OCI-LY1 (cell line): Measurements from ENCODE around the gene PHYHD1.

Experiments used
- H2AFZ ChIP-seq: fragments of 200-600 bp; sonication (generic), shearing (Covaris generic); 2 replicates; pipeline ENCODE4 v1.6.0; 2014; ENCODE audit warnings: antibody characterized with exemption, mild to moderate bottlenecking, low read length
- H3F3A ChIP-seq: fragments of 200-600 bp; sonication (generic), shearing (Covaris generic); 2 replicates; pipeline ENCODE4 v1.6.0; 2014; ENCODE audit warnings: mild to moderate bottlenecking, antibody characterized with exemption, low read length, moderate library complexity; ENCODE audit not compliant: insufficient read depth
- H3K27ac ChIP-seq: fragments of 200-600 bp; sonication (generic); 2 replicates; pipeline ENCODE4 v1.5.1; 2014; ENCODE audit warnings: low read length, mixed run types, mild to moderate bottlenecking, low read depth; ENCODE audit not compliant: poor library complexity, severe bottlenecking
- H3K27me3 ChIP-seq: fragments of 200-600 bp; sonication (generic); 2 replicates; pipeline ENCODE4 v1.6.0; 2014; ENCODE audit warnings: antibody characterized with exemption, mild to moderate bottlenecking, low read length, moderate library complexity; ENCODE audit not compliant: insufficient read depth
- H3K36me3 ChIP-seq: fragments of 200-600 bp; sonication (generic); 2 replicates; pipeline ENCODE4 v1.6.1; 2014; ENCODE audit warnings: mild to moderate bottlenecking, antibody characterized with exemption, low read length, moderate library complexity, mixed read lengths; ENCODE audit not compliant: insufficient read depth
- H3K4me1 ChIP-seq: fragments of 200-600 bp; sonication (generic); 2 replicates; pipeline ENCODE4 v1.5.1; 2014; ENCODE audit warnings: mild to moderate bottlenecking, low read length, moderate library complexity; ENCODE audit not compliant: insufficient read depth, severe bottlenecking
- H3K4me2 ChIP-seq: fragments of 200-600 bp; sonication (generic), shearing (Covaris generic); 2 replicates; pipeline ENCODE4 v1.6.1; 2014; ENCODE audit warnings: low read length
- H3K4me3 ChIP-seq: fragments of 200-600 bp; sonication (generic); 2 replicates; pipeline ENCODE4 v1.5.1; 2014; ENCODE audit warnings: low read length, low read depth, mild to moderate bottlenecking, mixed read lengths; ENCODE audit not compliant: poor library complexity, severe bottlenecking
- H3K79me2 ChIP-seq: fragments of 200-600 bp; shearing (Covaris generic); 2 replicates; pipeline ENCODE4 v1.6.1; 2016; ENCODE audit warnings: mixed run types, low read length, mixed read lengths; ENCODE audit not compliant: insufficient read depth
- H3K9ac ChIP-seq: fragments of 200-600 bp; sonication (generic), shearing (Covaris generic); 2 replicates; pipeline ENCODE4 v1.6.1; 2014; ENCODE audit warnings: mild to moderate bottlenecking, low read length, mixed read lengths
- H3K9me2 ChIP-seq: fragments of 200-600 bp; sonication (generic), shearing (Covaris generic); 2 replicates; pipeline ENCODE4 v1.6.1; 2014; ENCODE audit warnings: low read depth, mild to moderate bottlenecking, low read length, mixed read lengths
- H3K9me3 ChIP-seq: fragments of 200-600 bp; shearing (Covaris generic); 2 replicates; pipeline ENCODE4 v1.6.1; 2014; ENCODE audit warnings: low read length, mixed read lengths
- H4K20me1 ChIP-seq: fragments of 200-600 bp; sonication (generic), shearing (Covaris generic); 2 replicates; pipeline ENCODE4 v1.6.0; 2016; ENCODE audit warnings: mild to moderate bottlenecking, low read length; ENCODE audit not compliant: insufficient read depth
- EZH2 ChIP-seq: fragments of 200-600 bp; sonication (generic), shearing (Covaris generic); IDR thresholded peaks from 2 replicates; pipeline ENCODE4 v1.8.0; 2017; ENCODE audit warnings: borderline replicate concordance, mixed run types, mild to moderate bottlenecking, antibody characterized with exemption, low read length, moderate library complexity, mixed read lengths
- TF ChIP-seq, protein P1 (sequence below): fragments of 200-600 bp; sonication (generic), shearing (Covaris generic); IDR thresholded peaks from 2 replicates; pipeline ENCODE4 v1.5.1; 2017; ENCODE audit warnings: mild to moderate bottlenecking, antibody characterized with exemption, low read length, moderate library complexity, mixed read lengths

Gene PHYHD1

DNA sequence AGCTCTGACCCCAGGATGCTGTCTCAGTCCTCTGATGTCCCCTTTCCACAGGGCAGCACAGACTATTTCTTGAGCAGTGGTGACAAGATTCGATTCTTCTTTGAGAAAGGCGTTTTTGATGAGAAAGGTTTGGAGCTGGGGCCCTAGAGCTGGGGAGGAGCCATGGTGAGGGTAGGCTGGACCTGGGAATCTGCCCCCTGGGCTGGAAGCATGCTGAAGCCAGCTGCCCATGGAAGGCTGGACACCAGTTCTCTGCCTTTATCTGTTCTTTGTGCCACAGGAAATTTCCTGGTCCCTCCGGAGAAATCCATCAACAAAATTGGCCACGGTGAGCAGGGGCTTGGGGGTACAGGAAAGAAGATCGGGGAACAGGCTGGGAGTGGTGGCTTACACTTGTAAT is 12.9 kb downstream of the PHYHD1 start:
- no peak for TF ChIP-seq EZH2
- TF ChIP-seq, protein P1, sequence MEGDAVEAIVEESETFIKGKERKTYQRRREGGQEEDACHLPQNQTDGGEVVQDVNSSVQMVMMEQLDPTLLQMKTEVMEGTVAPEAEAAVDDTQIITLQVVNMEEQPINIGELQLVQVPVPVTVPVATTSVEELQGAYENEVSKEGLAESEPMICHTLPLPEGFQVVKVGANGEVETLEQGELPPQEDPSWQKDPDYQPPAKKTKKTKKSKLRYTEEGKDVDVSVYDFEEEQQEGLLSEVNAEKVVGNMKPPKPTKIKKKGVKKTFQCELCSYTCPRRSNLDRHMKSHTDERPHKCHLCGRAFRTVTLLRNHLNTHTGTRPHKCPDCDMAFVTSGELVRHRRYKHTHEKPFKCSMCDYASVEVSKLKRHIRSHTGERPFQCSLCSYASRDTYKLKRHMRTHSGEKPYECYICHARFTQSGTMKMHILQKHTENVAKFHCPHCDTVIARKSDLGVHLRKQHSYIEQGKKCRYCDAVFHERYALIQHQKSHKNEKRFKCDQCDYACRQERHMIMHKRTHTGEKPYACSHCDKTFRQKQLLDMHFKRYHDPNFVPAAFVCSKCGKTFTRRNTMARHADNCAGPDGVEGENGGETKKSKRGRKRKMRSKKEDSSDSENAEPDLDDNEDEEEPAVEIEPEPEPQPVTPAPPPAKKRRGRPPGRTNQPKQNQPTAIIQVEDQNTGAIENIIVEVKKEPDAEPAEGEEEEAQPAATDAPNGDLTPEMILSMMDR, result no peak
- no peaks in the 10 kb centered on the region for H3K4me1 ChIP-seq
- H3K36me3 ChIP-seq, result no peaks in the 10 kb centered on the region
- H2AFZ ChIP-seq, result no peak overlapping the region
- no peaks in the 10 kb centered on the region for H3K9me3 ChIP-seq
- H3K79me2 ChIP-seq, result no peaks in the 10 kb centered on the region
- no peak overlapping the region for H3K4me3 ChIP-seq
- no peak overlapping the region for H3K27ac ChIP-seq
- H3K27me3 ChIP-seq, result no peaks in the 10 kb centered on the region
- H3K9me2 ChIP-seq, result no peaks in the 10 kb centered on the region
- H4K20me1 ChIP-seq, result no peaks in the 10 kb centered on the region
- H3K4me2 ChIP-seq, result no peak overlapping the region
- no peaks in the 10 kb centered on the region for H3F3A ChIP-seq
- no peak overlapping the region for H3K9ac ChIP-seq

DNA sequence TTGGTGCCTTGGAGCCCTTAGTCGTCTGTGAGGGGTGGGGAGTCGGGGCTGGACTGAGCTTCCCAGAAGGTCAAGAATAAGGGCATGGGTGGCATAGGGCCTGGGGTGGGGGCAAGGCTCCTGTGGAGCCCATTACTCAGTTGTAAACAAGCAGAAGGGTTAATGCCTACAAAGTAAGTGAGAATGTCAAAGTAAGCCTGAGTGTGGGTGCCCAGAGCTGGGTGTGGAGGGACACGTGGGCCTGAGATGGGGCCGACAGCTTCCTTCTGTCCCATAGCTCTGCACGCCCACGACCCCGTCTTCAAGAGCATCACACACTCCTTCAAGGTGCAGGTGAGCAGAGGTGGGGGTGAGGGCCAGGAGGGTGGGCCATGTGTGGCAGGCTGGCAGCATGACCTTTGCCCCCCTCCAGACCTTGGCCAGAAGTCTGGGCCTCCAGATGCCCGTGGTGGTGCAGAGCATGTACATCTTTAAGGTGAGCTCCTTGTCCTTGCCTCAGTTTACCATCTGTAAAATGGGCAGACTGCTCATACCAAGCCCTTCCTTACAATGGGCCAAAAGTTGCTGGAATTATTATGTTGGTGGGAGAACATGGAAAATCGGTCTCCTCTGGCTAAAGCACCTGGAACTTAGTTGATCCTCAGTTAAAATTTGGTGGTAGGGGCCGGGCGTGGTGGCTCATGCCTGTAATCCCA is 15.5 kb downstream of the PHYHD1 start:
- Histone ChIP-seq H4K20me1 (no peaks in the 10 kb centered on the region), H3K9me2 (no peaks in the 10 kb centered on the region), H3K4me2 (no peak overlapping the region), H2AFZ (no peak overlapping the region), H3K4me3 (no peak overlapping the region), H3K9ac (no peak overlapping the region), H3K79me2 (no peaks in the 10 kb centered on the region), H3K4me1 (no peaks in the 10 kb centered on the region), H3K36me3 (no peaks in the 10 kb centered on the region), H3K27me3 (no peaks in the 10 kb centered on the region), H3K9me3 (no peaks in the 10 kb centered on the region), H3K27ac (no peak overlapping the region), H3F3A (no peaks in the 10 kb centered on the region)
- TF ChIP-seq EZH2, result no peak
- TF ChIP-seq, protein P1, result no peak

DNA sequence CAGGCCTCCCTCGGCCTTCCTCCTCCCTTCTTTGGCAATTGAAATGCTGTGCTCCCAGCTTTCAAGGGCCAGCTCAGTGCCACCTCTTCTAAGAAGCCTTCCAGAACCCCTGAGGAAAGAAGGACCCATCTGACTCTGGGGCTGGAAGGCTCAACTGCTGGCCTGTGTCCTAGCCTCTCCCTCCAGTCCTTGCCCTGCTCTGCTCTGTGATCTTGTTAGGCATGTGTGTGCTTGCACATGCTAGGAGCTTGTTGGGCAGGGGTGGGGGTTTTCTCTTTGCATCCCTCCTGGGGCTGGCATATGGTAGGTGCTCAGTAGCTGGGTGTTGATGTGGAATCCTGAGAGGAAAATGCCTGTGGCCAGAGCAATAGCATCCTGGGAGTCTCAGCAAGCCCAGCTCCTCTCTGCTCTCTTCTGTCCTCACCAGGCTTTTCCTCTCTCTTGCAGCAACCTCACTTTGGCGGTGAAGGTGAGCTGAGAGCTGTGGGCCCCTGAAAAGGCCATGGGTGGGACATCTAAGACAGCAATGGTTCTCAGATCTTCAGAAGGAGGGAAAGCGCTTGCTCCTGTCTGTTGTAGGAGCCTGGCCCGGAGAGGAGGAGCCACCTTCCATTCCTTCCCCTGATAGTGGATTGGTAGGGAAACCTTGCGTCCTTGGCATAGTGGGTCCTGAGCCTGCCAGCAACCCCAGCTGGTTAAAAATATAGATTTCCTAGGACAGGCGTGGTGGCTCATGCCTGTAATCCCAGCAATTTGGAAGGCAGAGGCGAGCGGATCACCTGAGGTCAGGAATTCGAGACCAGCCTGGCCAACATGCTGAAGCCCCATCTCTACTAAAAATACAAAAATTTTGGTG is 16.8 kb downstream of the PHYHD1 start:
- Histone ChIP-seq H3K79me2 (no peaks in the 10 kb centered on the region), H3K4me3 (no peak overlapping the region), H3K9me3 (no peaks in the 10 kb centered on the region), H3K4me2 (no peak overlapping the region), H4K20me1 (no peaks in the 10 kb centered on the region), H2AFZ (no peak overlapping the region), H3K36me3 (no peaks in the 10 kb centered on the region), H3K9me2 (no peaks in the 10 kb centered on the region), H3K4me1 (no peaks in the 10 kb centered on the region), H3F3A (no peaks in the 10 kb centered on the region), H3K9ac (no peak overlapping the region), H3K27ac (no peak overlapping the region), H3K27me3 (no peaks in the 10 kb centered on the region)
- TF ChIP-seq EZH2, result no peak
- TF ChIP-seq, protein P1, result no peak
